Keratinocyte (primary cell): Measurements from ENCODE around the gene CATSPER1. TPM values are rescaled to one million over a fixed set of nuclear protein-coding genes. Genes with fewer than 3 reads are reported as not detected.

Experiments
- DNase-seq: peaks from one replicate; pipeline ENCODE4 v3.0.0-alpha.2; 2011; ENCODE audit warnings: low read depth, missing footprints, low spot score
- FAIRE-seq: peaks from 2 replicates; lab custom pipeline; 2011; peaks lifted over from hg19 to GRCh38; lab: Jason Lieb, UNC
- H2AFZ ChIP-seq: 2 replicates; pipeline ENCODE4 v1.6.0; 2012; ENCODE audit warnings: low read length, control low read depth, inconsistent platforms; ENCODE audit not compliant: control insufficient read depth
- H3K27ac ChIP-seq: 2 replicates; pipeline ENCODE4 v1.5.1; 2011; ENCODE audit warnings: low read length; ENCODE audit not compliant: control insufficient read depth, insufficient read depth
- H3K27me3 ChIP-seq: 3 replicates; pipeline ENCODE4 v1.6.0; 2011; ENCODE audit warnings: low read length; ENCODE audit not compliant: control insufficient read depth, insufficient read depth; ENCODE audit errors: extremely low read depth
- H3K36me3 ChIP-seq, 2 experiments: 2 replicates in 1 of 2; 3 replicates in 1 of 2; pipeline ENCODE4 v1.5.1; 2011; ENCODE audit warnings: low read length in 2 of 2, mild to moderate bottlenecking in 1 of 2; ENCODE audit not compliant: control insufficient read depth in 2 of 2, insufficient read depth in 2 of 2; ENCODE audit errors: extremely low read depth in 1 of 2
- H3K4me1 ChIP-seq: 3 replicates; pipeline ENCODE4 v1.5.1; 2011; ENCODE audit warnings: low read length; ENCODE audit not compliant: control insufficient read depth, insufficient read depth; ENCODE audit errors: extremely low read depth
- H3K4me2 ChIP-seq: 3 replicates; pipeline ENCODE4 v1.6.0; 2011; ENCODE audit warnings: low read depth, low read length; ENCODE audit not compliant: control insufficient read depth, insufficient read depth; ENCODE audit errors: extremely low read depth
- H3K4me3 ChIP-seq, 3 experiments: fragments of 200-600 bp in 1 of 3; sonication (generic) in 1 of 3; 2 replicates in 2 of 3; 3 replicates in 1 of 3; pipeline ENCODE4 v1.5.1; 2011 to 2016; ENCODE audit warnings: low read length in 3 of 3, mild to moderate bottlenecking in 3 of 3, control low read depth in 2 of 3, inconsistent platforms in 1 of 3, low read depth in 1 of 3, mixed read lengths in 1 of 3, mixed run types in 1 of 3, moderate library complexity in 1 of 3; ENCODE audit not compliant: control insufficient read depth in 2 of 3, insufficient read depth in 2 of 3; ENCODE audit errors: extremely low read depth in 1 of 3
- H3K79me2 ChIP-seq: 2 replicates; pipeline ENCODE4 v1.6.0; 2012; ENCODE audit warnings: low read length; ENCODE audit not compliant: control insufficient read depth, insufficient read depth
- H3K9ac ChIP-seq: 3 replicates; pipeline ENCODE4 v1.6.0; 2011; ENCODE audit warnings: low read length; ENCODE audit not compliant: control insufficient read depth, insufficient read depth; ENCODE audit errors: extremely low read depth
- H3K9me1 ChIP-seq: 3 replicates; pipeline ENCODE4 v1.6.0; 2011; ENCODE audit warnings: low read length; ENCODE audit not compliant: control insufficient read depth, insufficient read depth; ENCODE audit errors: extremely low read depth
- H3K9me3 ChIP-seq: 2 replicates; pipeline ENCODE4 v1.5.1; 2012; ENCODE audit warnings: low read depth, low read length; ENCODE audit not compliant: control insufficient read depth
- H4K20me1 ChIP-seq: 3 replicates; pipeline ENCODE4 v1.6.0; 2011; ENCODE audit warnings: low read length; ENCODE audit not compliant: control insufficient read depth, insufficient read depth; ENCODE audit errors: extremely low read depth
- CTCF ChIP-seq, 3 experiments: IDR thresholded peaks in 1 of 3; conservative IDR thresholded peaks in 1 of 3; optimal IDR thresholded peaks in 1 of 3; 2 replicates in 2 of 3; 3 replicates in 1 of 3; pipeline versions ENCODE3 to v1.5.1; 2011; ENCODE audit warnings: low read length in 3 of 3, mild to moderate bottlenecking in 3 of 3, moderate library complexity in 2 of 3, control low read depth in 1 of 3, inconsistent platforms in 1 of 3; ENCODE audit not compliant: insufficient read depth in 2 of 3; ENCODE audit errors: extremely low read depth in 1 of 3
- EZH2 ChIP-seq: IDR thresholded peaks from one replicate; pipeline ENCODE4 v1.6.1; 2012; ENCODE audit warnings: inconsistent platforms, mild to moderate bottlenecking, low read length, moderate library complexity
- dilution Hi-C: fragments of 300-500 bp; cut with MboI; formaldehyde crosslinking; loops from one replicate; pipeline ENCODE4 v1.7.0; 2020; ENCODE audit warnings: low sequenced_read_pairs; ENCODE audit not compliant: extremely low pct_ligation_motif_present
- polyA plus RNA-seq, 5 experiments: library from polyadenylated mRNA; depleted of rRNA in 3 of 5; stranded (reverse) in 3 of 5; stranded (forward) in 1 of 5; unstranded in 1 of 5; fragments of >200 nt; gene quantifications; 1 replicate in 1 of 5; 2 replicates in 3 of 5; 3 replicates in 1 of 5; pipeline versions ENCODE4 v1.2.1 to v1.2.3, GENCODE V29; 2011 to 2012; ENCODE audit warnings: missing spikeins in 2 of 5, low read depth in 1 of 5, low replicate concordance in 1 of 5

Gene CATSPER1
- polyA plus RNA-seq, 1 donor (not counting 4 experiments of a cell fraction or from before 2014, with no cell fraction given), result not detected

GRCh38 chr11:66036334-66036710 is 10.0 kb upstream of the CATSPER1 start:
- peaks cover 6% of the 10 kb centered on the region for H3K27me3 ChIP-seq
- H3K9me3 ChIP-seq, result no peaks in the 10 kb centered on the region
- FAIRE-seq (no peak), DNase-seq (no peak)
- no peak overlapping the region for H3K27ac ChIP-seq
- no peaks in the 10 kb centered on the region for H4K20me1 ChIP-seq
- dilution Hi-C loops, result no loop called here
- H3K4me3 ChIP-seq, result no peak overlapping the region
- no peak for TF ChIP-seq CTCF (optimal IDR thresholded peaks at IDR 0.05 in 1 of 3, IDR thresholded peaks at IDR 0.05 in 1 of 3, conservative IDR thresholded peaks at IDR 0.05 in 1 of 3; ENCODE audit: extremely low read depth in 1 of 3, insufficient read depth in 2 of 3, low read length in 3 of 3)
- TF ChIP-seq EZH2, result no peak
- no peak overlapping the region for H2AFZ ChIP-seq
- no peaks in the 10 kb centered on the region for H3K4me1 ChIP-seq
- H3K9ac ChIP-seq, result no peak overlapping the region
- no peaks in the 10 kb centered on the region for H3K36me3 ChIP-seq
- no peaks in the 10 kb centered on the region for H3K9me1 ChIP-seq
- no peaks in the 10 kb centered on the region for H3K79me2 ChIP-seq
- H3K4me2 ChIP-seq, result no peak overlapping the region

GRCh38 chr11:66035653-66036333 is 9.5 kb upstream of the CATSPER1 start:
- H3K4me3 ChIP-seq, result no peak overlapping the region
- H4K20me1 ChIP-seq, result no peaks in the 10 kb centered on the region
- H3K27me3 ChIP-seq, result peaks cover 6% of the 10 kb centered on the region
- TF ChIP-seq EZH2 (no peak), CTCF (optimal IDR thresholded peaks at IDR 0.05 in 1 of 3, IDR thresholded peaks at IDR 0.05 in 1 of 3, conservative IDR thresholded peaks at IDR 0.05 in 1 of 3; ENCODE audit: extremely low read depth in 1 of 3, insufficient read depth in 2 of 3, low read length in 3 of 3) (no peak)
- DNase-seq, result no peak
- H3K36me3 ChIP-seq, result no peaks in the 10 kb centered on the region
- no peak for FAIRE-seq
- H3K9ac ChIP-seq, result no peak overlapping the region
- H3K4me1 ChIP-seq, result no peaks in the 10 kb centered on the region
- dilution Hi-C loops, result no loop called here
- H3K79me2 ChIP-seq, result no peaks in the 10 kb centered on the region
- no peak overlapping the region for H2AFZ ChIP-seq
- H3K9me3 ChIP-seq, result no peaks in the 10 kb centered on the region
- no peak overlapping the region for H3K27ac ChIP-seq
- H3K4me2 ChIP-seq, result no peak overlapping the region
- H3K9me1 ChIP-seq, result no peaks in the 10 kb centered on the region
